B cell (primary cell): ENCODE results near the gene TPO. TPM values are rescaled to one million over a fixed set of nuclear protein-coding genes. Genes with fewer than 3 reads are reported as not detected.

Experiments
- ATAC-seq: fragments of 200-7000 bp; cut with Tn5 transposase; one replicate; pipeline ENCODE4 v1.10.0; 2021; ENCODE audit warnings: low read depth, mild to moderate bottlenecking, moderate number of reproducible peaks, moderate library complexity
- CTCF ChIA-PET: fragments of 350-600 bp; sonication (Branson Sonifier 250); formaldehyde crosslinking; loops from one replicate; lab custom pipeline; 2021; ENCODE audit warnings: antibody characterized with exemption, inconsistent platforms; lab: Charles Lee
- POLR2A ChIA-PET: fragments of 350-600 bp; sonication (Branson Sonifier 250); formaldehyde crosslinking; loops from one replicate; lab custom pipeline; 2021; ENCODE audit warnings: antibody characterized with exemption; lab: Charles Lee
- DNase-seq: peaks from one replicate; pipeline ENCODE4 v3.0.0; 2013
- H2AFZ ChIP-seq: 2 replicates; pipeline ENCODE4 v1.6.1; 2012; ENCODE audit warnings: mild to moderate bottlenecking, low read depth, low read length; ENCODE audit not compliant: insufficient read depth, poor library complexity, severe bottlenecking
- H3K27ac ChIP-seq, 2 donors: 1 replicate in 1 of 2; 2 replicates in 1 of 2; pipeline ENCODE4 v1.5.1; 2012 to 2013; ENCODE audit warnings: low read length in 2 of 2, mild to moderate bottlenecking in 2 of 2, moderate library complexity in 1 of 2
- H3K27me3 ChIP-seq, 4 experiments: fragments of 200-600 bp in 1 of 4; sonication (generic) in 1 of 4; replicated peaks in 1 of 4; 1 replicate in 2 of 4; 2 replicates in 2 of 4; pipeline versions ENCODE4 v1.6.1 to v1.7.0; 2013 to 2016; ENCODE audit warnings: low read length in 3 of 4, mild to moderate bottlenecking in 2 of 4, mixed read lengths in 1 of 4, moderate library complexity in 1 of 4; ENCODE audit not compliant: insufficient read depth in 4 of 4, control insufficient read depth in 3 of 4; ENCODE audit errors: control extremely low read depth in 1 of 4
- H3K36me3 ChIP-seq, 2 experiments: replicated peaks in 1 of 2; 1 replicate in 1 of 2; 2 replicates in 1 of 2; pipeline versions ENCODE4 v1.6.1 to v1.7.1; 2013; ENCODE audit warnings: low read length in 1 of 2; ENCODE audit not compliant: insufficient read depth in 2 of 2, control insufficient read depth in 1 of 2; ENCODE audit errors: control extremely low read depth in 1 of 2, extremely low read depth in 1 of 2
- H3K4me1 ChIP-seq, 2 donors: fragments of 200-600 bp in 1 of 2; sonication (generic) in 1 of 2; 1 replicate in 1 of 2; 2 replicates in 1 of 2; pipeline versions ENCODE4 v1.5.1 to v1.6.1; 2013 to 2017; ENCODE audit warnings: low read length in 2 of 2; ENCODE audit not compliant: control insufficient read depth in 2 of 2, insufficient read depth in 2 of 2
- H3K4me2 ChIP-seq: replicated peaks from 2 replicates; pipeline ENCODE3; 2012; ENCODE audit warnings: mild to moderate bottlenecking, low read depth, low read length; ENCODE audit not compliant: poor library complexity, severe bottlenecking
- H3K4me3 ChIP-seq, 5 experiments: fragments of 200-600 bp in 1 of 5; sonication (generic) in 1 of 5; 1 replicate in 3 of 5; 2 replicates in 2 of 5; pipeline versions ENCODE4 v1.5.1 to v1.7.0; 2011 to 2016; ENCODE audit warnings: low read length in 4 of 5, mild to moderate bottlenecking in 4 of 5, low read depth in 2 of 5, control low read depth in 1 of 5, moderate library complexity in 1 of 5; ENCODE audit not compliant: insufficient read depth in 1 of 5; ENCODE audit errors: control extremely low read depth in 1 of 5, extremely low read depth in 1 of 5
- H3K79me2 ChIP-seq: fragments of 200-600 bp; sonication (generic); one replicate; pipeline ENCODE4 v1.6.0; 2016; ENCODE audit warnings: low read length; ENCODE audit not compliant: control insufficient read depth, insufficient read depth
- H3K9ac ChIP-seq: fragments of 200-600 bp; sonication (generic); 2 replicates; pipeline ENCODE4 v1.6.1; 2017; ENCODE audit warnings: mild to moderate bottlenecking, low read length, moderate library complexity
- H3K9me3 ChIP-seq, 3 donors: one replicate each; pipeline versions ENCODE4 v1.6.1 to v1.7.1; 2013; ENCODE audit warnings: low read length in 2 of 3; ENCODE audit not compliant: control insufficient read depth in 2 of 3, insufficient read depth in 1 of 3; ENCODE audit errors: control extremely low read depth in 1 of 3
- H4K20me1 ChIP-seq: 2 replicates; pipeline ENCODE4 v1.6.0; 2012; ENCODE audit warnings: mild to moderate bottlenecking, low read length; ENCODE audit not compliant: insufficient read depth, control insufficient read depth, poor library complexity, severe bottlenecking
- H3K27ac Mint-ChIP-seq: one replicate; pipeline ENCODE4 v1.8.0; 2021; ENCODE audit warnings: mixed read lengths
- H3K27me3 Mint-ChIP-seq: one replicate; pipeline ENCODE4 v1.8.0; 2021; ENCODE audit warnings: mixed read lengths
- H3K4me1 Mint-ChIP-seq: one replicate; pipeline ENCODE4 v1.8.0; 2021; ENCODE audit warnings: mixed read lengths
- H3K4me3 Mint-ChIP-seq: one replicate; pipeline ENCODE4 v1.8.0; 2021; ENCODE audit warnings: mixed read lengths
- H3K9me3 Mint-ChIP-seq: one replicate; pipeline ENCODE4 v1.8.0; 2022; ENCODE audit warnings: mixed read lengths; ENCODE audit not compliant: insufficient read depth
- CTCF ChIP-seq: fragments of 200-600 bp; IDR thresholded peaks from one replicate; pipeline ENCODE4 v1.8.0; 2022; ENCODE audit warnings: antibody characterized with exemption, mild to moderate bottlenecking
- EZH2 ChIP-seq: IDR thresholded peaks from 2 replicates; pipeline ENCODE4 v1.6.1; 2012; ENCODE audit warnings: borderline replicate concordance, low read depth, mild to moderate bottlenecking, moderate library complexity, low read length; ENCODE audit not compliant: insufficient read depth, poor library complexity, severe bottlenecking
- WGBS: methylation state at CpG from one replicate; pipeline ENCODE4 v1.1.5; 2013; ENCODE audit warnings: missing lambda C conversion rate; ENCODE audit not compliant: insufficient coverage; 5-methylcytosine and 5-hydroxymethylcytosine counted together
- intact Hi-C: fragments of 100-400 bp; cut with micrococcal nuclease; formaldehyde crosslinking; loops from one replicate; pipeline ENCODE4 v1.10.0; 2022
- polyA plus RNA-seq: library from polyadenylated mRNA; depleted of rRNA; stranded (reverse); fragments of >200 nt; gene quantifications from 2 replicates; pipeline ENCODE4 v1.2.3, GENCODE V29; 2012
- total RNA-seq, 2 donors: library from RNA; stranded (reverse); fragments of 120-200 nt in 1 of 2; gene quantifications; 1 replicate in 1 of 2; 2 replicates in 1 of 2; pipeline versions ENCODE4 v1.2.3 to v1.2.4, GENCODE V29; 2013 to 2022

Gene TPO
- total and polyA plus RNA-seq, 2 donors (not counting 1 experiment from before 2014, with no cell fraction given) = not detected

- no peak overlapping the region for H3K9ac ChIP-seq
- no peak overlapping the region for H2AFZ ChIP-seq
- H4K20me1 ChIP-seq = no peaks in the 10 kb centered on the region
- H3K4me3 Mint-ChIP-seq = no peak overlapping the region
- no peak overlapping the region for H3K27ac ChIP-seq
- H3K4me3 ChIP-seq = no peak overlapping the region
- no peaks in the 10 kb centered on the region for H3K79me2 ChIP-seq
- peaks cover 0 to 2% (median 0%) of the 10 kb centered on the region in 4 experiments for H3K27me3 ChIP-seq
- H3K9me3 ChIP-seq = peaks cover 0 to 24% (median 0%) of the 10 kb centered on the region in 3 donors
- intact Hi-C loops = no loop called here
- 77% methylated on average over 6 of the region's 7 CpGs for WGBS
- no peaks in the 10 kb centered on the region for H3K9me3 Mint-ChIP-seq
- no peak overlapping the region for H3K27ac Mint-ChIP-seq
- DNase-seq (no peak), ATAC-seq (no peak)
- ChIA-PET POLR2A (no interaction called here), CTCF (no interaction called here)
- H3K4me1 ChIP-seq = peaks cover 43 to 45% of the 10 kb centered on the region in 2 donors
- peak overlapping the region; percentile 56 for H3K4me2 ChIP-seq
- H3K4me1 Mint-ChIP-seq = peaks cover 26% of the 10 kb centered on the region
- no peaks in the 10 kb centered on the region for H3K36me3 ChIP-seq
- H3K27me3 Mint-ChIP-seq = peaks cover 14% of the 10 kb centered on the region
- no peak for TF ChIP-seq CTCF
Observed at GRCh38 chr2:1398191-1398590, 15.1 kb upstream of the TPO start.

GRCh38 chr2:1400943-1401735 lies 12.1 kb upstream of the TPO start:
- Mint-ChIP-seq H3K9me3 (no peaks in the 10 kb centered on the region), H3K27me3 (peaks cover 7% of the 10 kb centered on the region), H3K4me1 (peaks cover 26% of the 10 kb centered on the region), H3K27ac (no peak overlapping the region), H3K4me3 (peak overlapping the region; percentile 14)
- ChIA-PET CTCF (no interaction called here), POLR2A (no interaction called here)
- H3K79me2 ChIP-seq = no peaks in the 10 kb centered on the region
- H3K27me3 ChIP-seq = no peaks in the 10 kb centered on the region
- ATAC-seq (peak; percentile 39), DNase-seq (peak; percentile 51)
- H3K27ac ChIP-seq = peak overlapping the region in 1 of 2 donors; percentile 35
- no peak overlapping the region for H3K4me3 ChIP-seq
- peaks cover 43 to 45% of the 10 kb centered on the region in 2 donors for H3K4me1 ChIP-seq
- intact Hi-C loops = no loop called here
- WGBS = 31% methylated on average over 8 of the region's 8 CpGs
- no peaks in the 10 kb centered on the region for H4K20me1 ChIP-seq
- H3K4me2 ChIP-seq = peak overlapping the region; percentile 56
- peak overlapping the region; percentile 6 for H3K9ac ChIP-seq
- no peaks in the 10 kb centered on the region for H3K36me3 ChIP-seq
- TF ChIP-seq CTCF (no peak), EZH2 (no peak)
- H3K9me3 ChIP-seq = peaks cover 0 to 23% (median 0%) of the 10 kb centered on the region in 3 donors
- no peak overlapping the region for H2AFZ ChIP-seq
